Esophagus muscularis mucosa (tissue), 4 donors: ENCODE results near the gene HAPSTR1.

Experiments used
- EP300 ChIP-seq: sonication (generic); formaldehyde crosslinking; IDR thresholded peaks from one replicate; pipeline ENCODE4 v1.6.1; 2017; ENCODE audit warnings: antibody characterized with exemption
- POLR2A ChIP-seq: fragments of 450-650 bp; IDR thresholded peaks from one replicate; pipeline ENCODE4 v1.6.1; 2017; ENCODE audit warnings: antibody characterized with exemption, moderate library complexity, mild to moderate bottlenecking, low read depth
- POLR2AphosphoS5 ChIP-seq, 2 donors: sonication (generic); formaldehyde crosslinking; IDR thresholded peaks; one replicate each; pipeline ENCODE4 v1.6.1; 2017; ENCODE audit warnings: antibody characterized with exemption in 2 of 2
- TF ChIP-seq, protein P1 (sequence below), 3 experiments: fragments of 200-600 bp in 2 of 3; fragments of 450-650 bp in 1 of 3; sonication (generic) in 2 of 3; IDR thresholded peaks; one replicate each; pipeline ENCODE4 v1.5.1; 2017 to 2019; ENCODE audit warnings: antibody characterized with exemption in 3 of 3, mild to moderate bottlenecking in 2 of 3, moderate library complexity in 1 of 3

DNA sequence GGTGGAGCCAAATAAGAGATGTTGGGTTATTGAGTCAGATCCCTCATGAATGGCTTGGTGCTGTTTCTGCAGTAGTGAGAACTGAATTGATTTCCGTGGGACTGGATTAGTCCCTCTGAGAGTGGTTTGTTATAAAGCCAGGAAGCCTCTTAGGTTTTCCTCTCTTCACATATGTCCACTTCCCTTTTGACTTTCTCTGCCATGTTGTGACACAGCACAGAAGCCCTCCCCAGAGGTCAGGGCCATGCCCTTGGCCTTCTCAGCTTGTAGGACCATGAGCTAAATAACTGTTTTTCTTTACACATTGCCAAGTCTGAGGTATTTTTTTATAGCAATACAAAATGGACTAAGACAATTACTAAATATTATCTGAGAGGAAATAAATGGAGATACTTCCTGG is 10.3 kb upstream of the HAPSTR1 start:
- TF ChIP-seq, protein P1, sequence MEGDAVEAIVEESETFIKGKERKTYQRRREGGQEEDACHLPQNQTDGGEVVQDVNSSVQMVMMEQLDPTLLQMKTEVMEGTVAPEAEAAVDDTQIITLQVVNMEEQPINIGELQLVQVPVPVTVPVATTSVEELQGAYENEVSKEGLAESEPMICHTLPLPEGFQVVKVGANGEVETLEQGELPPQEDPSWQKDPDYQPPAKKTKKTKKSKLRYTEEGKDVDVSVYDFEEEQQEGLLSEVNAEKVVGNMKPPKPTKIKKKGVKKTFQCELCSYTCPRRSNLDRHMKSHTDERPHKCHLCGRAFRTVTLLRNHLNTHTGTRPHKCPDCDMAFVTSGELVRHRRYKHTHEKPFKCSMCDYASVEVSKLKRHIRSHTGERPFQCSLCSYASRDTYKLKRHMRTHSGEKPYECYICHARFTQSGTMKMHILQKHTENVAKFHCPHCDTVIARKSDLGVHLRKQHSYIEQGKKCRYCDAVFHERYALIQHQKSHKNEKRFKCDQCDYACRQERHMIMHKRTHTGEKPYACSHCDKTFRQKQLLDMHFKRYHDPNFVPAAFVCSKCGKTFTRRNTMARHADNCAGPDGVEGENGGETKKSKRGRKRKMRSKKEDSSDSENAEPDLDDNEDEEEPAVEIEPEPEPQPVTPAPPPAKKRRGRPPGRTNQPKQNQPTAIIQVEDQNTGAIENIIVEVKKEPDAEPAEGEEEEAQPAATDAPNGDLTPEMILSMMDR (IDR thresholded peaks at IDR 0.05) = no peak
- TF ChIP-seq POLR2AphosphoS5 (IDR thresholded peaks at IDR 0.05) (no peak), EP300 (no peak), POLR2A (no peak)
